SK-N-SH treated with all-trans-retinoic acid at 6 μM for 48 hours (cell line): ENCODE measurements around the gene FRMD4A.

ENCODE experiments used
- CSDC2 ChIP-seq: fragments of 250-450 bp; sonication (Bioruptor Pico); IDR thresholded peaks from 2 replicates; pipeline ENCODE4 v1.5.0; 2020; ENCODE audit warnings: mild to moderate bottlenecking, moderate library complexity
- PPARA ChIP-seq: fragments of 250-450 bp; sonication (Bioruptor Pico); IDR thresholded peaks from 2 replicates; pipeline ENCODE4 v1.5.0; 2020; ENCODE audit warnings: mild to moderate bottlenecking, borderline replicate concordance
- TOX ChIP-seq: fragments of 250-450 bp; sonication (Bioruptor Pico); IDR thresholded peaks from 2 replicates; pipeline ENCODE4 v1.8.0; 2021; ENCODE audit warnings: mild to moderate bottlenecking, moderate library complexity, borderline replicate concordance
- ZFP30 ChIP-seq: fragments of 450-650 bp; formaldehyde crosslinking; IDR thresholded peaks from 2 replicates; pipeline ENCODE4 v1.5.0; 2022; ENCODE audit warnings: mild to moderate bottlenecking, moderate library complexity
- ZNF565 ChIP-seq: fragments of 450-650 bp; formaldehyde crosslinking; conservative IDR thresholded peaks from 2 replicates; pipeline ENCODE4 v1.5.0; 2020; ENCODE audit warnings: low read depth, mild to moderate bottlenecking, moderate library complexity
- ZNF70 ChIP-seq: fragments of 450-650 bp; formaldehyde crosslinking; IDR thresholded peaks from 2 replicates; pipeline ENCODE4 v1.5.0; 2020; ENCODE audit warnings: mild to moderate bottlenecking, moderate library complexity
- TF ChIP-seq, protein P1 (sequence below): fragments of 250-450 bp; sonication (Bioruptor Pico); IDR thresholded peaks from 2 replicates; pipeline ENCODE4 v1.8.0; 2020; ENCODE audit warnings: mild to moderate bottlenecking, moderate library complexity, borderline replicate concordance
- TF ChIP-seq, protein P2 (sequence below): fragments of 250-450 bp; sonication (Bioruptor Pico); IDR thresholded peaks from 2 replicates; pipeline ENCODE4 v1.5.1; 2021; ENCODE audit warnings: mild to moderate bottlenecking, moderate library complexity

- TF ChIP-seq PPARA (CRISPR knock-in tag) (no peak), ZFP30 (no peak), TOX (no peak), CSDC2 (CRISPR knock-in tag) (no peak), ZNF70 (no peak), ZNF565 (CRISPR knock-in tag) (no peak)
- TF ChIP-seq, protein P1, sequence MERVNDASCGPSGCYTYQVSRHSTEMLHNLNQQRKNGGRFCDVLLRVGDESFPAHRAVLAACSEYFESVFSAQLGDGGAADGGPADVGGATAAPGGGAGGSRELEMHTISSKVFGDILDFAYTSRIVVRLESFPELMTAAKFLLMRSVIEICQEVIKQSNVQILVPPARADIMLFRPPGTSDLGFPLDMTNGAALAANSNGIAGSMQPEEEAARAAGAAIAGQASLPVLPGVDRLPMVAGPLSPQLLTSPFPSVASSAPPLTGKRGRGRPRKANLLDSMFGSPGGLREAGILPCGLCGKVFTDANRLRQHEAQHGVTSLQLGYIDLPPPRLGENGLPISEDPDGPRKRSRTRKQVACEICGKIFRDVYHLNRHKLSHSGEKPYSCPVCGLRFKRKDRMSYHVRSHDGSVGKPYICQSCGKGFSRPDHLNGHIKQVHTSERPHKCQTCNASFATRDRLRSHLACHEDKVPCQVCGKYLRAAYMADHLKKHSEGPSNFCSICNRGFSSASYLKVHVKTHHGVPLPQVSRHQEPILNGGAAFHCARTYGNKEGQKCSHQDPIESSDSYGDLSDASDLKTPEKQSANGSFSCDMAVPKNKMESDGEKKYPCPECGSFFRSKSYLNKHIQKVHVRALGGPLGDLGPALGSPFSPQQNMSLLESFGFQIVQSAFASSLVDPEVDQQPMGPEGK (CRISPR knock-in tag) = no peak
- TF ChIP-seq, protein P2, sequence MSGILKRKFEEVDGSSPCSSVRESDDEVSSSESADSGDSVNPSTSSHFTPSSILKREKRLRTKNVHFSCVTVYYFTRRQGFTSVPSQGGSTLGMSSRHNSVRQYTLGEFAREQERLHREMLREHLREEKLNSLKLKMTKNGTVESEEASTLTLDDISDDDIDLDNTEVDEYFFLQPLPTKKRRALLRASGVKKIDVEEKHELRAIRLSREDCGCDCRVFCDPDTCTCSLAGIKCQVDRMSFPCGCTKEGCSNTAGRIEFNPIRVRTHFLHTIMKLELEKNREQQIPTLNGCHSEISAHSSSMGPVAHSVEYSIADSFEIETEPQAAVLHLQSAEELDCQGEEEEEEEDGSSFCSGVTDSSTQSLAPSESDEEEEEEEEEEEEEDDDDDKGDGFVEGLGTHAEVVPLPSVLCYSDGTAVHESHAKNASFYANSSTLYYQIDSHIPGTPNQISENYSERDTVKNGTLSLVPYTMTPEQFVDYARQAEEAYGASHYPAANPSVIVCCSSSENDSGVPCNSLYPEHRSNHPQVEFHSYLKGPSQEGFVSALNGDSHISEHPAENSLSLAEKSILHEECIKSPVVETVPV = no peak
Measured at GRCh38 chr10:13957856-13958255, 372.9 kb downstream of the FRMD4A start.
